HFFc6 (cell line): ENCODE data around the gene SNTB2. TPM values are rescaled to one million over a fixed set of nuclear protein-coding genes. Genes with fewer than 3 reads are reported as not detected.
"Not testable (repeated sequence)": the region's sequence is repeated elsewhere in the genome, so short reads cannot be mapped to it uniquely, and the experiment has no call there.

Source experiments
- DNase-seq: peaks from one replicate; pipeline ENCODE4 v3.0.0-alpha.2; 2018
- H3K27ac Mint-ChIP-seq: 2 replicates; pipeline ENCODE4 v1.8.0; 2020; ENCODE audit warnings: mild to moderate bottlenecking, mixed read lengths
- H3K27me3 Mint-ChIP-seq: 2 replicates; pipeline ENCODE4 v1.8.0; 2021; ENCODE audit warnings: mild to moderate bottlenecking, moderate library complexity, mixed read lengths; ENCODE audit not compliant: insufficient read depth
- H3K36me3 Mint-ChIP-seq: 2 replicates; pipeline ENCODE4 v1.8.0; 2021; ENCODE audit warnings: low read depth, mixed read lengths
- H3K4me1 Mint-ChIP-seq: 2 replicates; pipeline ENCODE4 v1.8.0; 2020; ENCODE audit warnings: low read depth, mixed read lengths
- H3K4me3 Mint-ChIP-seq: 2 replicates; pipeline ENCODE4 v1.8.0; 2020; ENCODE audit warnings: mild to moderate bottlenecking, moderate library complexity, mixed read lengths
- H3K9me3 Mint-ChIP-seq: 2 replicates; pipeline ENCODE4 v1.8.0; 2020; ENCODE audit warnings: mild to moderate bottlenecking, mixed read lengths
- total RNA-seq, 6 experiments: library from RNA; stranded (reverse); fragmentation: NEBNext Ultra II Directional; extraction: Animal tissue kit (Norgen Biotek cat#: 25700); gene quantifications; 2 replicates in 1 of 6; 3 replicates in 5 of 6; pipeline ENCODE4 v1.2.3, GENCODE V29; 2021
- TF ChIP-seq, protein P1 (sequence below): fragments of 200-600 bp; sonication (generic); IDR thresholded peaks from 2 replicates; pipeline ENCODE4 v1.5.0; 2021; ENCODE audit warnings: antibody characterized with exemption, mild to moderate bottlenecking

Gene SNTB2
- total RNA-seq, 6 experiments from 2014 or later = 52.0 to 64.8 (median 58.6) TPM

DNA sequence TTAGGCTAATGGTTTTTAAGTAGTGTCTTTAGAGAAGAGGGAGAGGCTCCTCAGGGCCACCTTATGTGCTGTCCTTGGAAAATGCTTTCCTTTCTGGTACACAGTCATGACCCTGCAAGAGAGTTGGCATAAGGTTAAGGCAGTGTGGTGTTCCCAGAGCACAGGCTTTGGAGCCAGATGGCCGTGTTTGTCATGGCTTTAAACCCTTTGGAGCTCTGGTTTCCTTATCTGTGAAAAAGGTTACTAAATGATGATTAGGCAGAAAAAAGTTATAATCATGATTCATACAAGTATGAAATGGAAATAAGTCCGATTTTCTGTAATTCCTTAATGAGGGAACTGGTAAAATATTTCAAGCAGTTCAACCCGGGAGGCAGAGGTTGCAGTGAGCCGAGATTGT is 41.3 kb upstream of the SNTB2 start:
- Mint-ChIP-seq H3K36me3 (peaks cover 29% of the 10 kb centered on the region), H3K9me3 (no peaks in the 10 kb centered on the region), H3K27ac (peak overlapping the region; percentile 33; the same call in 1 of the 2 replicates), H3K4me3 (no peak overlapping the region), H3K27me3 (no peaks in the 10 kb centered on the region), H3K4me1 (no peaks in the 10 kb centered on the region)
- TF ChIP-seq, protein P1, sequence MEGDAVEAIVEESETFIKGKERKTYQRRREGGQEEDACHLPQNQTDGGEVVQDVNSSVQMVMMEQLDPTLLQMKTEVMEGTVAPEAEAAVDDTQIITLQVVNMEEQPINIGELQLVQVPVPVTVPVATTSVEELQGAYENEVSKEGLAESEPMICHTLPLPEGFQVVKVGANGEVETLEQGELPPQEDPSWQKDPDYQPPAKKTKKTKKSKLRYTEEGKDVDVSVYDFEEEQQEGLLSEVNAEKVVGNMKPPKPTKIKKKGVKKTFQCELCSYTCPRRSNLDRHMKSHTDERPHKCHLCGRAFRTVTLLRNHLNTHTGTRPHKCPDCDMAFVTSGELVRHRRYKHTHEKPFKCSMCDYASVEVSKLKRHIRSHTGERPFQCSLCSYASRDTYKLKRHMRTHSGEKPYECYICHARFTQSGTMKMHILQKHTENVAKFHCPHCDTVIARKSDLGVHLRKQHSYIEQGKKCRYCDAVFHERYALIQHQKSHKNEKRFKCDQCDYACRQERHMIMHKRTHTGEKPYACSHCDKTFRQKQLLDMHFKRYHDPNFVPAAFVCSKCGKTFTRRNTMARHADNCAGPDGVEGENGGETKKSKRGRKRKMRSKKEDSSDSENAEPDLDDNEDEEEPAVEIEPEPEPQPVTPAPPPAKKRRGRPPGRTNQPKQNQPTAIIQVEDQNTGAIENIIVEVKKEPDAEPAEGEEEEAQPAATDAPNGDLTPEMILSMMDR = no peak
- DNase-seq = no peak

GRCh38 chr16:69149621-69150020 is 37.3 kb upstream of the SNTB2 start:
- DNase-seq, H3K9me3 Mint-ChIP-seq, H3K4me1 Mint-ChIP-seq, H3K4me3 Mint-ChIP-seq, H3K27me3 Mint-ChIP-seq, H3K27ac Mint-ChIP-seq: not testable (repeated sequence)
- peaks cover 29% of the 10 kb centered on the region for H3K36me3 Mint-ChIP-seq

- H3K36me3 Mint-ChIP-seq = peaks cover 33% of the 10 kb centered on the region
- peak; percentile 62 for DNase-seq
- peaks cover 9% of the 10 kb centered on the region for H3K4me1 Mint-ChIP-seq
- no peak overlapping the region for H3K27ac Mint-ChIP-seq
- no peak overlapping the region for H3K4me3 Mint-ChIP-seq
- H3K27me3 Mint-ChIP-seq = peaks cover 2% of the 10 kb centered on the region
- TF ChIP-seq, protein P1 = peak; percentile 91
- H3K9me3 Mint-ChIP-seq = no peaks in the 10 kb centered on the region
Observed at GRCh38 chr16:69150146-69150865, 36.7 kb upstream of the SNTB2 start.

GRCh38 chr16:69157196-69157595 is 29.8 kb upstream of the SNTB2 start:
- H3K27ac Mint-ChIP-seq = no peak overlapping the region

DNA sequence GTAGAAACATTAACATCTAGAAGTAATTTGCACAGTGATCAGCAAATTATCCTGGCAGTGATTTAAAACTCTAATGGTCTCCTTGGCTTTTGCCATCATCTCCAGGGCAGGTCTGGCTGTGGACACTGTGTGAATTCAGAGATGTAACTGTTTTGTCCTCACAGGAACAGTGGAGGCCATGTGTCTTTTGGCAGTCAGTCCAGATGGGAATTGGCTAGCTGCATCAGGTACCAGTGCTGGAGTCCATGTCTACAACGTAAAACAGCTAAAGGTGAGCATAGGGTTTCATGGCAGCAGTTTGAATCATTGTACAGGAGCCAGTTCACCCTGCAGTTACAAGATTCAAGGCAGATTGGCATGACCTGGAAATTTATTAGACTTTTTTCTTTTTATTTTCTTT is 26.8 kb upstream of the SNTB2 start:
- DNase-seq = no peak
- no peak overlapping the region for H3K27ac Mint-ChIP-seq
- H3K4me3 Mint-ChIP-seq = no peak overlapping the region
- H3K36me3 Mint-ChIP-seq = peaks cover 37% of the 10 kb centered on the region
- no peaks in the 10 kb centered on the region for H3K9me3 Mint-ChIP-seq
- H3K4me1 Mint-ChIP-seq = peaks cover 3% of the 10 kb centered on the region
- TF ChIP-seq, protein P1 = no peak
- H3K27me3 Mint-ChIP-seq = no peaks in the 10 kb centered on the region

More at GRCh38 chr16:69157196-69157595, 29.8 kb upstream of the SNTB2 start:
- TF ChIP-seq, protein P1 = no peak
- DNase-seq = no peak
- H3K36me3 Mint-ChIP-seq = peaks cover 44% of the 10 kb centered on the region
- no peaks in the 10 kb centered on the region for H3K9me3 Mint-ChIP-seq
- H3K4me1 Mint-ChIP-seq = peaks cover 9% of the 10 kb centered on the region
- peaks cover 2% of the 10 kb centered on the region; the same call in 1 of the 2 replicates for H3K27me3 Mint-ChIP-seq
- no peak overlapping the region for H3K4me3 Mint-ChIP-seq

DNA sequence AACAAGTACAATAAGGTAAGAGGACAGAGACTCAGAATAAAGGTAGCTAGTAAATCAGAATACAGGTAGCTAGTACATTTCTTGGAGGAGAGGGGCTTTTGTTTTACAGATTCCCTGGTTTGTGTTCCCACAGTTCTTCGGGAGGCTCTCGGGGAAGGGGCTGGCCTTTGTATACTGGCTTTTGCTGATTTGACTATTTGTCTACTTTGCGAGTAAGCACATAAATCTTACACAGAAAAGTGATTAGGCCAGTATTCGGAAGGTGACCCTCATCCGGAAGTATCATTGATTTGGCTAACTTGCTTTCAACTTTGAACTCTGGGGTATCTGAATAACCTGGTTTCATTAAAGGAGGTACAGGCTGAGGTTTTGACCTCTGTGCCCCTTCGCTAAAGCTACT is 21.4 kb upstream of the SNTB2 start:
- TF ChIP-seq, protein P1 = no peak
- Mint-ChIP-seq H3K4me3 (no peak overlapping the region), H3K36me3 (peaks cover 38% of the 10 kb centered on the region), H3K4me1 (peaks cover 35% of the 10 kb centered on the region), H3K9me3 (no peaks in the 10 kb centered on the region), H3K27me3 (no peaks in the 10 kb centered on the region; the same call in none of the 2 replicates), H3K27ac (peak overlapping the region; percentile 77)
- no peak for DNase-seq
